Stimulated activated CD4-positive, alpha-beta T cell treated with anti-CD3 and anti-CD28 coated beads, Interleukin-1b, Interleukin-23, amount 100 ng/mL, for 24 hours (primary cell): ENCODE data around the gene RAC3.

ENCODE experiments used
- DNase-seq, 4 experiments: peaks; one replicate each; pipeline ENCODE4 v3.0.0-alpha.2; 2020; ENCODE audit warnings: low read depth in 4 of 4, low spot score in 1 of 4

RAC3 gene

DNA sequence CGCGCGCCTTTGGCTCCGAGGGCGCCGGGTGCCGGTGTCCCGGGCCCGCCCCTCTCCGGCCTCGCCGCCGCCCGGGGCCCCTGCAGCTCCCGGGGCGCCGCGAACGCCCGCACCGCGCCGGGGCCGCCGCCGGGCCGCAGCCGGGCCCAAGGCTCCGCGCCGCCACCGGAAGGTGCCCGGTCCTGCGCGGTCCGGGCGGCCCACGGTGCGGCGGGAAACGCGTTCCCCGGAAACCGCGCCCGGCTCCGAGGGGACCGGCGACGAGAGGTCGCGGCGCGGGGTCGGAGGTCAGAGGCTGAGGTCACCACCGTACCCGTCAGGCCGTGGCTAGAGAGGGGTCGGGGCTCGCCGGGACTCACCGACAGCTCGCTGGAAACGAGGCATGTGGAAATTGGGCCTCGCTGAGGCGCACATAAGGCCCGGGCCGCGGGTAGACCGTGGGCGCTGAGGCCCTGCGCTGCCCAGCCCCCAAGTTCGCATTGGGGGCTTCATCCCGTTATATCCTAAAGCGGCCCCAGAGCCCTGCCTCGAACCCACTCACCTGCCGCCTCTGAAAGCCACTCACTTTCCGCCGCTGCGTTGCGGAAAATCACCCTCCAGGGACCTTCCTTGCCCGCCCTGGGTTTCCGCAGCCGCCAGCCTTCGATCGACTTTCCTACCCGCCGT lies 34.3 kb downstream of the RAC3 start, which contains the start of gene DUS1L:
TSS of gene DUS1L (minus strand) at position 167 of the 666 bp plus-strand sequence. CDS start 745 bp downstream, outside the sequence.
- DNase-seq, result peak; percentile 50 to 58 (median 54)

DNA sequence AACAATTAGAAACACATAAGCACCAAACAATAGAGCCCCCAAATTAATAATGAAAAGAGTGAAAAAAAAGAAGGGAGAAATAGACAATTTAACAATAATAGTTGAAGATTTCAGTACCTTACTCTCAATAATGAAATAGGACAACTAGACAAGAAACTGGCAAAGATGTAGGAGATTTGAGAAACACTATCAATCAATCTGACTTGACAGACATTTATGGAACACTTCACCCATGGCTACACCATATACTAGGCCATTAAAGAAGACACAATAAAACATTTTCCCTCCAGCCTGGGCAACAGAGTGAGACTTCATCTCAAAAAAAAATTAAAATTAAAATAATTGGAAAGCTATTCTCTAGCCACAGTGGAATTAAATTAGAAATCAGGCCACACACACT lies 39.1 kb downstream of the RAC3 start:
- DNase-seq, result no peak

DNA sequence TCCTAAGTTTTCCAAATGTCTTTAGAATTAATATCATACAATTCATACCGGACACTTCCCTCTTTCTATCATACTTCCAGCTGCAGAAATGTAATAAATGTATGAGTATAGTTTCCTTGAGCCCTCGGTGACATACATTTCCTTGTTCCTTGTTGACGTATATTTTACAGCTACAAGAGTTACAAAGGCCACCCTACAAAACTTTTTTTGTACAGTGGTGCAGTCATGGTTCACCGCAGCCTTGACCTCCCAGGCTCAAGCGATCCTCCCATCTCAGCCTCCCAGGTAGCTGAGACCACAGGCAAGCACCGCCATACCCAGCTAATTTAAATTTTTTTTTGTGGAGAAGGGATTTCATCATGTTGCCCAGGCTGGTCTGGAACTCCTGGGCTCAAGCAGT lies 41.3 kb downstream of the RAC3 start:
- no peak for DNase-seq

DNA sequence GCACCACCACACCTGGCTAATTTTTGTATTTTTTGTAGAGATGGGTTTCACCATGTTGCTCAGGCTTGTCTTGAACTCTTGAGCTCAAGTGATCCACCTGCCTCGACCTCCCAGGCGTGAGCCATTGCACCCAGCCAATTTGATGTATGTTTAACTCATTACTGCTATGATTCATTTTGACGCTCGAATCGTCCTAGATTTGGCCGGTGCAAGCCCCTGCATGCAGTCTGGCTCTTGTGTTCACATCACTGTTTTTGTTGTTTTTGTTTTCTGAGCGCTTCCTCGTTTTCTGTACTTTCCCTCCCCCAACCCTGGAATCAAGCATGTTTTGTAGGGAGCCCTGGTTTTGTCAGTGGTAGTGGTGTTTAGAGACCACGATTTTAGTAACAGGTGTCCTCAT lies 42.0 kb downstream of the RAC3 start:
- DNase-seq, result no peak

DNA sequence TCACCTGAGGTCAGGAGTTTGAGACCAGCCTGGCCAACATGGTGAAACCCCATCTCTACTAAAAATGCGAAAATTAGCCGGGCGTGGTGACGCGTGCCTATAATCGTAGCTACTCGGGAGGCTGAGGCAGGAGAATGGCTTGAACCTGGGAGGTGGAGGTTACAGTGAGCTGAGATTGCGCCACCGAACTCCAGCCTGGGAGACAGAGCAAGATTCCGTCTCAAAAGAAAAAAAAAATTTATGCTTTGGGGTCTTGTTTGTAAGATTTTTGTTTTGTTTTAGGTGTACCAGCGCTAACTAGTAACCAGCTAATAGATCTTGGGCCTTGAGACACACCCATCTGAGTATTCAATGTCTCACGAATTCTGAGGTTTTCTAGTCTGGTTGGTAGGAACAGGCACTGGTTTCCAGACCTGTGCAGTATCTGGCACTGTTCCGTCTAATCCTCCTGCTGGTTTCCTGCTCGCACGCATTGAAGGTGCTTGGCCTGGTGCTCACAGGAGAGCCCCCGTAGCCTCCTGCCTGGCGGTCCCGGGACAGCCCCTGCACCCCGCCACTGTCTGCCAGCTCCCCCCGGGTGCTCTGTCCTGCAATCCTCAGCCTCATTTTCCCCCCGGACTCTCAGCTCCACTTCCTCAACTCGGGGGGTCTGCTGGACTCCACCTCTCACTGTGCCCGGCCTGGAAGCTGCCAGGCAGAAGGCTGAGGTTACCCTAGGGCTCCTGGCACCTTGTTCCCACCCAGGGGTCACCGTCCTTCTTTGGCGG lies 44.7 kb downstream of the RAC3 start:
- DNase-seq, result no peak

DNA sequence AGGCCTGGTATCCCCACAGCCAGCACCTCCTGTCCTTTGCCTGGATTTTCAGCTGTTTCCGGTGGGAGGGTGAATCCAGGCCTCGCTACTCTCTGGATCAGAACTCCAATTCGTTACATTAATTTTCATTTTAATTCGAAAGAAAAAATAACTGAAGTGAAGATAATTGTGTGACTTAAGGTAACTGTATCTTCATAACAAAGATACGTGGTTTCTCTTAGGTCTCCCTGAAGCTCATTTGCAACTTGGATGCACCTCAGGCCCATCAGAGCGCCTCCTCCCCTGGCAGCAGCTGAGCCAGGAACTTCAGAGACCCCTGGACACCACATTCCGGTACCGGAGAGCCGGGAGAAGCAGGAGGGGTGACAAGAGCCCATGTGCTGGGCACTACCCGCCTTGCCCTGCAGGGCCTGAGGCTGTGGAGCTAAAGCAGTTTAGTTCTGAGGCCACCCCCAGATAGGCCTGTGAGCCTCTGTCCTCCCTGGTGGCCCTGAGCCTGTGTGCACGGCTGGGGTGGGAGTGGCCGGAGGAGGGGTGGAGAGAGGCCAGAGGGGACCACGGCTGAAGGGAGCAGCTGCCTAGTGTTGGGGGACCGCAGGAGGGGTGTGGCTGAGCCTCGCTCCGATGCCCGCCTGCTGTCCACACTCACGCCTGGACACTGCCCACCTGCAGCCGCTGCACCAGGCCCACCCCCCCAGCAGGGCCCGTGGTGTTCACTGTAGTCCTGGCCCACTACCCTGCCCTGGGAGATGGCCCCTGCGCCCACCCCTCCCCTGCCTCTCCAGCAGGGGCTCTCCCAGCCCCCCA lies 45.5 kb downstream of the RAC3 start:
- no peak for DNase-seq

DNA sequence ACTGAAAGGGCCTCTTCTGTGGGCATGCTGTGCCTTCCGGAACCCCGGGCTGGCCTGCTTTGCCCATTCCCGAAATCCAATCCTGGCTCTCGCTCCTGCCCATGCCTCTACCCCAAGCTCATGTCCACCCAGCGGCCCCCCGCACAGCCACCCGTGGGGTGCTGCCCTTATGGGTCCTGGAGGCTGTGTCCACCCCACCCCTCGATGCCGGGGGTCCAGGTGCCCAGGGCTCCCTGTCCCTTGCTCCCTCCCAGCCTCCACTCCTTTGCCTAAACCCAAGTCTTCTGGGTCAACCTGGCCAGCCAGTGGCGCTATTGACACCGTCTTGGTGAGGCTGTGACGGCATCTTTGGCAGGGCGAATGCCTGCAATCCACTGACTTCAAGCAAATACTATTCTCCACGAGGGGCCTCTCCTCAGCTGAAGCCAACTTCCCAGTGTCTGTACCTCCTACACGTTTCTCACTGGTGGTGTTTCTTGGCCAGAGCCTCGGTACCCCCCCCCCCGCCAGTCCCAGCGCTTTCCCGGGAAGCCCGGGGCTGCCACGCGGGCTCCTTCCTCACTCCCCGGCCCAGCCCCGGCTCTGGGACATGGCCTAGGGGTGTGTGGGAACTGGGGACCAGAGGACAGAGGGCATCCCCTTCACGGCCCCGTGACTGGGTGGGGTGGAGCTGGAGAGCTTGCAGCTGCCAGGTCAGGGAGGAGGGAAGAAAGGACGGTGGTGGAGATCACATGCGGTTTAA lies 46.3 kb downstream of the RAC3 start:
- no peak for DNase-seq

DNA sequence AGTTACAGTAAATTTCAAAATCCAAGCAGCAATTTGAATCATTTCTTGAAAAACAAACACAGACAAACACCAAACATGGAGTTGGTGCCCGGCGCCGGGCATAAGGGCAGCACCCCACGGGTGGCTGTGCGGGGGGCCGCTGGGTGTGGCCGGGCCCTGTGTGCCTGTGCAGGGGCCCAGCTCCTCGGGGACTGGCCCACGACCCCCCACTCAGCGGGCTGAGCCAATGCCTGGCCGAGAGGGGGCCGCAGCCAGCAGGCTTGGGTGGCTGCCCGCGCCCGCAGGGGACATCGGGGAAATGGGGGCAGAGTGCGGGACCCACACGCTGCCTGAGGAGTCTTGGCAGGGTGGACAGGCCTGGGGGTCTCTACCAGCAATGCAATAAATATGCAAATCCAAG lies 47.0 kb downstream of the RAC3 start:
- no peak for DNase-seq

DNA sequence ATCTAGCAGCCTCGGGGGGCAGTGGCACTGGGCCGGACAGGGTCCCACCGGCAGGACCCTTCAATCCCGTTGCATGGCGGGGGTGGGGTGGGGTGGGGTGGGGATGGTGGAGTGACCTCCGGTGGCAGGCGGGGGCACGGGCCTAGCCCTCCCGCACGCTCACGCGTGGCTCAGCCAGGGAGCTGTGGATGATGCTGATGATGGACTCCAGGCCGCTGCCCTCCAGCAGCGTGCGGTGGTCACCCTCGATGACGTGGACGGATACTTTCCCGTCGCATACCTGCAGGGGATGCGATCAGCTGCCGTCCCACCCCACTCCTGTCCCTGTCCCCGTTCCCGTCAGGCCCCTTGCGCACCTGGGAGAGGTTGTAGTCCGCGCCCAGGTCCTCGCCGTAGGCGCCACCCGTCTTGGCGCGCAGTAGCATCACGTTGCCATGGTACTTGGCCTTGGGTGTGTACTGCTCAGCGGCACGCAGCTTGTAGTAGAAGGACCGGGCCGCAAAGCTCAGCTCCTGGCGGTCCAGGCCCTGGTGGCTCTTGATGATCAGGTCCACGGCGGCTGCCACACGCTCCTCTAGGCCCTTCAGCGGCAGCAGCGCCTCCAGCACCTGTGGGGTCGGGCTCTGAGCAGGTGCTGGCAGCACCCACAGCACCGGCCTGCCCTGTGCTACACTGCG lies 47.7 kb downstream of the RAC3 start:
- DNase-seq, result no peak

DNA sequence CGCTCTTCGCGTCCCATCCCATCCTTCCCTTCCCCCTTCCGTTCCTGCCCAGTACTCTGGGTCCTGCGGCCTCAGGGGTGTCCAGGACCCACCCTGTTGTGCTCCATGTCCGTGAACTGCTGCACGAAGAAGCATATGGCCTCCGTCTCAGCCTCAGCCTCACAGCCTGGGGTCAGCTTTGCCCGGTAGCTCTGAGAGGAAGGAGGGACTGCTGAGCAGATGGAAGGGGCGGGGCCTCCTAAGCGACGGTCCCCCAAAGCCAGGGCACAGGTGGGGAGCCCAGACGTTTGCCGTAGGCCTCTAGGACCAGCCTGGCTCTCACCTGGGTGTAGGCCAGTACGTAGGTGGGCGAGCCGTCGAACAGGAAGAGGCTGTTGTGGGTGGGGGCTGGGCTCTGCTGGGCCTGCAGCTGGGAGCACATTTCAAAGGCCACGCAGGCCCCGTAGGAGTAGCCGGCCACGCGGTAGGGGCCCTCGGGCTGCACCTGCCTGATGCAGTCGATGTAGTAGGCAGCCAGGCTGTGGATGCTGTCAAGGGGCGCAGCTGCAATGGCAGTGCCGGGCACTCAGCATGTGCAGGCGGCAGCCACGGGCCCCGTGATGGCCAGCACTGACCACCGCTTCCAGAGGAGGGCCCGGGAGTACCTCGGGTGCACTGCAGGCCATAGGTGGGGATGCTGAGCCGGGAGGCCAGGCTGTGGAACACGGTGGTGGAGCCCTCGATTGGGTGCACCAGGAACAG lies 48.7 kb downstream of the RAC3 start:
- no peak for DNase-seq

DNA sequence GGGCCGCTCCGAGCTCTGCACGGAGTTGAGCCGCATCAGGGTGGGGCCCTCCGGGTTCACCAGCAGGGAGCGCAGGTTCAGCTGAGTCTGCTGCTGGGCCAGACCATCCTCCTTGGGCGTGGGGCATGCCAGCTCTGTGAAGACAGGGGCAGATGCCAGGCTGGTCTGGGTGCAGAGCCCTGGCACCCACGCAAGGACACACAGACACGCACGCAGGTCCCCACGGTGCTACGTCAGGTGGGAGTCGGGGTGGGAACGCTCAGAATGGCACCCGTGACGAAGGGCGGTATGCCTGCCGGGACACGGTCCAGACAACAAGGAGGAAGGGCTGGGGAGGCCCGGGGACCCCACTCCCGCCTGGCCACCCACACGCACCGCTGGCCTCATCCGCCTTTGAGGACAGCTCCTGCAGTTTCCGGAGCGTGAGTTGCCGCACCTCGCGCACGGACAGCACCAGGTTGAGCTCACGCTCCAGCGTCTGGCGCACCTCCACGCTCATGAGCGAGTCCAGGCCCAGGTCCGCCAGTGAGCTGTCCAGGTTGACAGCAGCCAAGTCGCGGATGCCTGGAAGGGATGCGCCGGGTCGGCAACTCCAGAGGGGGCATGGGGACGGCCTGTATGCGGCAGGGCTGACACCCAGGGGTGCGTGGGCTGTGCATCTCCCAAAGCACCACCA lies 49.4 kb downstream of the RAC3 start:
- no peak for DNase-seq

DNA sequence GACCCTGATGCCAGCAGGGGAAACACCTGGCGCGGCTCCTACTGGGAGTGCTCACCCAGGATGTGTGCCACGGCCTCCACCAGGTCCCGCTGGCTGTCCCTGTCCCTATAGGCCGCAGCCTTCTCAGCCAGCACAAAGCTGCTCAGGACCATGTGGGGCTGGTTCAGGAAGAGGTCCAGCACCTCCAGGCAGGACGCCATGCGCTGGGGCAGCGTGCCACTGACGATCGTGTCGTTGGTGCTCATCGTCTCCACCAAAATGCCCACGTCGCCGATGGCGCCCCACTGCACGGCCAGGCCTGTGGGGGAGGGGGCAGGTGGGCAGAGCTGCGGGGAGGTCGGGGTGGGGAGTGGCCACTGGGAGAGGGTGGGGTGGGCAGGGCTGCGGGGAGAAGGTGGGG lies 50.1 kb downstream of the RAC3 start:
- DNase-seq, result no peak

DNA sequence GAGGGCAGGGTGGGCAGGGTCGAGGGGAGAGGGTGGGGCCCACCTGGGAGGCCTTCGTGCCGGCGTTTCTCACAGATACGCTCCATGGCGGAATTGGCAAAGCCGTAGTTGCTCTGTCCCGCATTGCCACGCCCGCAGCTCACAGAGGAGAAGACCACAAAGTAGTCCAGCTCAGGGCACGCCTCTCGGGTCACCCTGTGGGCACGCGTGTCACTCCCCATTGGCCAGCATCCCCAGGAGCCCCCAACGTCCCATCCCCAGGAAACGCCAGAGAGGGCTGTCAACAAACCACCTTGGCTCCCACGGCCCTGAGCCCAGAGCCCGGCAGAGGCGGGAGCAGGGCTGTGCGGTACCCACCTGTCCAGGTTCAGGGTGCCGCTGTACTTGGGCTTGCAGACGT lies 50.5 kb downstream of the RAC3 start:
- DNase-seq, result no peak

DNA sequence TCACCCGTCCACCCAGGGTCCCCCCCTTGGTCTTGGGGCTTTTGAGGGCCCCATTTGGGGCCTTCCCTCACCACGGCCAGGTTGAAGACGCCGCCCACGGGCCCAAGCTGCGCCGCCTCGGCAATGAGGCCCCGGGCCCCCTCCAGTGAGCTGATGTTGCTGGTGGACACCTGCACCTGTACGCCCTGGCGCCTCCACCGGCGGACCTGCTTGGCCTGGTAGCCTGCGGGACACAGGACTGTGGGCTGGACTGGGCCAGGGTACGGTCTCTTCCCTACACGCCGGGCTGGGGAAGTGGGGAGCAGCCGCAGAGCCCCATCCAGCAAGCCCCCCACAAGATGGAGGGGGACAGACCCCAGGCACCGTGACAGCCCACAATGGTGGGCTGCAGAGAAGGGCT lies 51.0 kb downstream of the RAC3 start:
- DNase-seq, result no peak

DNA sequence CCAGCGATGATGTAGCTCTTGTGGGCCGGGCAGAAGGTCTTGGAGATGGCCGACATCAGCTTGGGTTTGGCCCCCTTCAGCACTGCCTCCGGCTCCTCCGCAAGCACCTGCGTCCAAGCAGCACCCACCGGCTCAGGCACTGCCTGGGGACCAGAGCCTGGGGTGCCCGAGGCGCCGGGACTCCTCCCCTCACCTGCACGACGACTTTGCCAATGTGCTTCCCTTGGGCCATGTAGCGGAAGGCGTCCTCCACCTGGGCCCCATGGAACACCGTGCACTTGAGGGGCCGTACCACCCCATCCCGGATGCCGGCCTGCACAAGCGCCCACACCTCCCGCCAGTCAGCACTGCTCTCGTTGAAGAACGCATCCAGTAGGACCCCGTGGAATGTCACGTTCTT lies 51.5 kb downstream of the RAC3 start:
- no peak for DNase-seq
